ENCODE results near the gene FBXO33. TPM values are rescaled to one million over a fixed set of nuclear protein-coding genes. Genes with fewer than 3 reads are reported as not detected.

FBXO33 gene, protein sequence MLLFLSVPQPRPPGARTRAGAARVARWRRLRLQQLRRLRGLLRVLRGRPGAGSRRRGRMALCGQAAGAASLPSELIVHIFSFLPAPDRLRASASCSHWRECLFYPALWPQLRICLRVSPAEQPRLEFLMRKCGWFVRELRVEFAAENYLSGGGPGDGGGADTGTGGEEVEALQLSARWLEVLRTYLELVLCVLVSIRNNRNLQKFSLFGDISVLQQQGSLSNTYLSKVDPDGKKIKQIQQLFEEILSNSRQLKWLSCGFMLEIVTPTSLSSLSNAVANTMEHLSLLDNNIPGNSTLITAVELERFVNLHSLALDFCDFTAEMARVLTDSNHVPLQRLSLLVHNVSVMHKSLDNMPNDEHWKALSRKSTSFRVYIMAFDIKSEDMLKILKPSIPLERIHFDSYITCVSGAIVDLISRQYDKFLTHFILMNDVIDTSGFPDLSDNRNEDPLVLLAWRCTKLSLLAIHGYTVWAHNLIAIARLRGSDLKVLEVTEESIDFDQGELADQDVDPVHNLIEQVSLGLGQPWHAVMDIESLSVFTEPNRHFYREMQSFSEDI
- total RNA-seq, result 10.7 and 11.4 TPM in 2 replicates

GRCh38 chr14:39432179-39432618 lies at the start of gene FBXO33:
TSS of gene FBXO33 (minus strand) at chr14:39432433. CDS start at chr14:39432162, 271 bp downstream.

Other genes starting within 250 kb of the FBXO33 start
- gene MIA2, start 198.5 kb downstream of the FBXO33 start, total RNA-seq, result 12.3 and 14.3 TPM in 2 replicates